HG03095 (cell line): ENCODE results near the gene AUTS2.

ENCODE experiments used
- ATAC-seq: cut with Tn5 transposase; IDR thresholded peaks from one replicate; pipeline ENCODE4 v1.9.1; 2021; ENCODE audit warnings: moderate library complexity; ENCODE audit not compliant: unreplicated experiment

Gene AUTS2

DNA sequence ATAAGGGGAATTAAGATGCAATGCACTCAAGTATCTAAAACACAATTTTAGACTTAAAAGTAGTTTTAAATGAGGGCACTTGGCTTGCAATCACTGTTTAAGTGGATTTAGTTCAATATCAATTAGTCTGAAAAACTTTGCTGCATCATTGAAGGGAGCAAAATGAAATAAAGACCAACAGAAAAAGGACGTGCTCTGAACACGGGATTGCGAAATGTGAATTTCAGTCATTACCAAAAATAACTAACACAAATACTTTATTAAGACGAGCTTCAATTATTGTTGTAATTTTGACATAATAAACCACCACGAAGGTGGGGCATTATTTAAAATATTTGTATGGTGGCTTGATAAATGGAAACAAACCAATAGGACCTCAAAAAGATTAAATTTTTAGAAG lies 1171.9 kb downstream of the AUTS2 start:
- ATAC-seq, result no peak

DNA sequence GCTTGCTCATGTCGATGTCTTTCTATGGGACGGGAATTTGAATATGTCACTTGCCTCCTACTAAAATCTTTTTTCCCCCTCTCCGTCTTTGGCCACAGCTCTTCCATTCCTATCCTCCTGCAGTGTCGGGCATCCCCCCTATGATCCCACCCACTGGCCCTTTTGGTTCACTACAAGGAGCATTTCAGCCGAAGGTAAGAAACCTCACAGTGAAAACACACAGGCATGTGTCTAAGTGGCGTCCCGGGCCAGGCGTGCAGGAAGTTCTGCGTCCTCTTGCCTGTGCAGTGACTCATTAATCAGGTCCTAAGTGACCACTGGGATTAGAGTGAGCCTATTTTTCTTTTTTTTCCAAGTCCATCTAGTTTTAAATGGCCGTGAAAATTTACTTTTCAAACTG lies 1173.2 kb downstream of the AUTS2 start:
- no peak for ATAC-seq

DNA sequence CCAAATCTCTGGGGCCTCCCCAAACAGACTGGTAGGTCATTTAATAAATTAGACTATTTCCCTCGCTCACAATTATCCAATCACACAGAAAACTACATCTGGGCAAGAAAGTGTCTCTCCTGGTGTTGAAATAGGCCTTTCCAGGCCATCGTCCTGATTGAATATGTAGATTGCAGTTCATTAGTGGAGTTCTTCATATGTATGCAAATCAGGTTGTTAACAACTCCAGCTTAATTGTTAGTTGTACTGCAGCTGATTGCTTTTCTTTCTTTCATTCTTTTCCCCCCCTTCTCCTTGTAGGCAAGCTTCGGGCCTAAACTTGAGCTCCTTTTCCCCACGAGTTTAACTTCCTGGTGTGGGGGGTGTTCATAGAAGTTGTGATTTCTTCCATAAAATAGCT lies 1174.6 kb downstream of the AUTS2 start:
- no peak for ATAC-seq

DNA sequence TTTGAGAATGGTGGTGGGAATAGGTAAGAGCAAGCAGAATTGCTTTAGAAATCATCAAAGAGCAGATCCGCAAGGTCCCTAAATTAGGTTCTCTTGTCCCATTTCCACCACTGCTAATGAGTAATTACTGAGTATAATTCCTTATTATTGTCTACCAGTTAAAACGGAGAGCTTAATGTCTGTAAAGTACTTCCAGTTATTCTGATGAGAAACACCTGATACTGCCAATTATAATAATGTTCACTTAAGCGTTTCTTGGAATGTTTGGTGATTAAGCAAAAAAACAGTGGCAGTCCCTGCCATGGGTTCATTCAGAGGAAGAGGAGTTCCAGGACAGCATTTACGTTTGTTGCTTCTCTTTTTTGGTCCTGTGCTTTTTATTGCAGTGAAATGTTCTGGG lies 1175.1 kb downstream of the AUTS2 start:
- no peak for ATAC-seq

DNA sequence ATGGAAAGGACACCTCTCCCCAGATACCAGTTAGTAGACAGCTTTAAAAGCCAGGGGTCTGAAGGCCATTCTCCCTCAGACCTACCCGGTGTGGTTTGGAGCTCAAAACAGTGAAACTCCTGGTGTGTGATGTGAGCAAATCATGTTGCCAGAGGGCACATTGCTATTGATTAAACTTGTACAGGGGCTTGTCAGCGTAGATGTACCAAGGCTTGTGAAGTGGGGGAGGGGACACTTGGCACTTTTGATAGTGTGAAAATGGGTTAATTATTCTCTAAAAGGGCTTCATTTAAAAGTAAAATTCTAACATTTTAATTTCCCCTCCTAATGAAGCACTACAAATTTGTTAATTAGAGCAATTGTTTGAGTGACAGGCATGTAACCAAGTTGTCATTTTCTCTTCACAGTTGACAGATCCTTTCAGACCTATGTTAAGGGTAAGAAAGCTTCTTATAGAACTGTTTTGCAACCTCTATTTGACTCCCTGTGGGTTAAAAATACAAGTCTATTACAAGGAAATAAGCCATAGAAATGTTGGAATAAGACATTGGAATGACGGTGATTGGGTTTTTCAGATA lies 1176.8 kb downstream of the AUTS2 start:
- no peak for ATAC-seq

DNA sequence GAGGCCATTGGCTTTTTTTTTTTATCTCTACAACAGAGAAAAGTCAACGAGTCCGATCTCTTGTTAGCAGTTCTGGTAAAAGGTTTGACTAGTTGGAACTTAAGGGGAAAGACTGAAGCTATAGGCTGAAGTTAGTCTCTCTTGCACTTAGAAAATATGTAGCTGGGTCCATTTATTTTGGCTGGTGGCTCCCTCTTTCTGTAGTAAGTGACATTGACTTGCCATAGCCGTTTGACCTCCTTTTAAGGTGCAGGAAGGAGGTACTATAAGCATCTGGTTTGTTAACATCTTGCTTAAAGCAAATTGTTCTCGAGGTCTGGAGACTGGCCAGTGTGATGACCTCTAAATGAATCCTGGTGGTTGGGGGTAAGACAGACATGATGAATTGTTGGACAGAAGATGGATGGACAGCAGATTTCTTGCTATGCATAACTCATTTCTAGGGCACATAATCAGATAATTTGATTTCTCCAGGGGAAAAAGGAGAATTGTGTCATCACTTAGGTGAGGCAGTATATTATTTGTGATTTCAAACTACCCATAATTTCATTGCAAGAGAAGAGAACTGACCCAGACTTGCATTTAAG lies 1177.4 kb downstream of the AUTS2 start:
- no peak for ATAC-seq

DNA sequence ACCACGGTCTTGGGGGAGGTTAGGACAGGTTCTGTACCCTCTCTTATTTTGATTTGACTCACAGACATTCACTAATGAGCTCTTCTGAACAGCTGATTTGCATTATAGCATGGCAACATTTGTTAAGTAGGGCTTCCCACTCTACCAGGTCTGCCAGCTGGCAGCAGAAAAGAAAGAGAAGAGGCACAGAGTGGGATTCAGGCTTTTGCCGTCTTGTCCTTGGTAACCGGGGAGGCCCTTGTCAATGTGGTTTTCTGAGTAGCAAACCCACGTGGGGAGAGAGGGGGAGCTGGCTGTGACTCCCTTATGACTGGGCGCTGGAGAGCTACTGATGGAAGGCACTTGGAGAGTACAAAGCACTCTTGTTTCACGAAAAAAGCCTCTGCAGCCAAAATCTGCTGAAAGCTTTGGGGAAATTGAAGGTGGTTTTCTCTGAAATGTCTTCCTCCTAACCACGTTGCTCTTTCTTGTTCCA lies 1178.4 kb downstream of the AUTS2 start:
- no peak for ATAC-seq

DNA sequence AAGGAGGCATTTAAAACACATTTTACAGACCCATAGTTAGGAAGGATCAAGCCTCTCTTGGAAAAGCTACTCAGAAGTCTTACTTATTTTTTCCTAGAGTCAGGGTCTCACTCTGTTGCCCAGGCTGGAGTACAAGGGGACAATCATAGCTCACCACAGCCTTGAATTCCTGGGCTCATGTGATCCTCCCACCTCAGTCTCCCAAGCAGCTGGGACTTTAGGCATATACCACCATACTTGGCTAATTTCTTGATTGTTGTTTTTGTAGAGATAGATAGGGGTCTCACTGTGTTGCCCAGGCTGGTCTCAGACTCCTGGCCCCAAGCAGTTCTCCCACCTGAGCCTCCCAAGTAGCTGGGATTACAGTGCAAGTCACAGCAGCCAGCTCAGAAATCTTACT lies 1179.0 kb downstream of the AUTS2 start:
- ATAC-seq, result no peak

DNA sequence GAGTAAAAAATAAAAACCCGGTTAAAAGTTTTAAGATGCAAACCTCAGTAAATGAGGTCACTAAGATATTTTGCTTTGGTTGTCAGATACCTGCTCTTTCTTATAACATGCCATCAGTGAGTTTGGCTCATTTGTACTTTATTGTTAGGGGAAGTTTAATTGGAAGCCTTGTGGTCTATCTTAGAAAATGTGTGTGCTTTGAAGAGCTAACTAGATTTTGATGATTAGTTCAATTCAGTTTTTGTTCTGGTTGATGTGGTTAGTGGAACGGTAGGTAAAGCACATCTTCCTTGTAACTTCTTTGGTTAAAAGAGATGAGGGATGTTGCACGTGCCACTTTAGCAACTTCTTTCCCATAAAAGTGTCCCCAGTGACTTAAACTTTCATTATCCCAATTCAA lies 1180.3 kb downstream of the AUTS2 start:
- ATAC-seq, result no peak

DNA sequence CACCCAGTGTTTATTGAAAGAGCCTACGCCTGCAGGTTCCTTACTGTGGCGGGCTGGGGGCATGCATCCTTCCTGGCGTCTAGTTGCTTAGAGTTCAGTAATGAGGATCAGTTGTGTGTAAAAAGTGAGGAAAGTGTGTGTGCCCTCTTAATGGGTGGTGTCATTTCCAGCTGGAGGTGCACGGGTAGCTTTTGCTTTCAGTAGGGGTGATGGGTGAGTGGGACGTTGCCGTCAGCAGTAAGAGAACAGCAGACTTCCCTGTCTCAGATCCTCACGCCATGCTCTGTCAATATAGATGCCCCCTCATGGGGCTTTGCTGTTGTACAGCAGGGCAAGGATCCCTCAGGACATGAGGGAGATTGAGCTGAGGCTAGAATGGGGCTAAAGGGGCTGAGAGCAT lies 1181.0 kb downstream of the AUTS2 start:
- ATAC-seq, result no peak

DNA sequence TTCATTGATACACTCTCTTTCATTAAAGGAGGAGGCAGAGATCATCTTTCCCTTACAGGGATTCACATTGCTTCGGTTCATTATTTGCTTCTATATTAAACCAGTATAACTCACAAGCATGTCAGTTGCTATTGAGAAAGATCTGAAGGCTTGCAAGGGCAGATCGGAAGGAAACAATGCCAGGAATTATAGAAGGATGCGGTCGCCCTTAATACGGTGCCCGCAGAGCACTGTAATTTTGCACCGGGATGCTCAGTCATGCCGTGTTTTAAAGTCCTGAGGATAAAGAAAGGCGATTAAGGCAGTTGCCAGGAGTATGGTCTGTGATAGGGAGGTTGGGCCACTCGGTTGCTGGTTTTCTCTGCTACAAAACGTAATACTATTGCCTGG lies 1183.6 kb downstream of the AUTS2 start:
- no peak for ATAC-seq

DNA sequence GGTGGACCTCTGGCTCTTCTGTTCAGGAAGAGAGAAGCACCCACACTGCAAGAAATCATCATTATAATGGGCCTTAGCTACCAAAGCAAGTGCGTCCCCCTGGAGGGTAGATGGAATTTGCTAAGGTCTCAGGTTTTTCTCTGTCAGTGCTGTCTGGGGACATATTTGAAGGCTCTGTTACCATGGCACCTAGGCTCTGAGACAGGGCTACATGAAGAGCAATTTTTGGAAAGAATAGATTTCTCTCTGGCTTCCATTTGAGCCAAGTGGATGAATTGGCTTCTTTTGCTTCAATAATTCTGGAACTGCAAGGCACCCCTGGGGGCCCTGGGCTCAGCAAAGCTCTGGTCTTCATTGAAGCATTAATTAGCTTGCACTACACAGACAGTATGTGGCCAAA lies 1184.5 kb downstream of the AUTS2 start:
- ATAC-seq, result no peak

DNA sequence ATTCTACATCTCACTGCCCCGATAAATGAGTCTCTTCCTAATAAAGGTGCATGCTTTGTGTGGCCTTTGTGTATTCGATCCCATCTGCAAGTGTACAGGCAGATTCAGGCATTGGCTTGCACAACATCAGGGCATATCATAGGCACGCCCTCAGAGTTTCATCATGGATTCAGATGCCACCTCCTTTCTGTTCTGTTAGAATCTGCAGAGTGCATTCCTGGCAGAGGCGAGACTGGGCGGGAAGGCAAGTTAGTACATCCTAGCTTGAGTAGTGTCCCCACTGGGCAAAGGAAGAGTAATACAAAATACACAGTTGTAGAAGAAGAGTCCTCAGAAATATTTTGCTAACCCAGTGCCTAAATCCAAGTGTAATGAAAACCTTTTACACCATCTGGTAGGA lies 1187.2 kb downstream of the AUTS2 start:
- ATAC-seq, result no peak

DNA sequence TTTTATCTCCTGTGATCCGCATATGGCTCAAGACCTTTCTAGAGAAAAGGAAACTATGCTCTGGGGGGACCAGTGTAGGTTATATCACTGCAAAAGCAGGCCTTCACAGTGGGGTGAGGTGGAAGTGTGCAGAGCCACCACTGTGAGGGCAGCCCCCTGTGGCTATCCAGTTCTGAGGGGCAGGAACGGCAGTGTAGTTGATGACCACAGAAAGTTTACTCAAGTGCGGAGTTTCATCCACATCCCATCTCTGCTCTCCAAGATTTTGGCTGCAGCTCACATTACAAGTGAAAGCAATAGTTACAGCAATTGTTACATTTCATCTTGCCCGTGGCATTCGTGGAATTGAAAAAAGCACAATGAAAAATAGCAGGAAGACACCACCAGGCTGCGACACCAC lies 1187.8 kb downstream of the AUTS2 start:
- ATAC-seq, result no peak

DNA sequence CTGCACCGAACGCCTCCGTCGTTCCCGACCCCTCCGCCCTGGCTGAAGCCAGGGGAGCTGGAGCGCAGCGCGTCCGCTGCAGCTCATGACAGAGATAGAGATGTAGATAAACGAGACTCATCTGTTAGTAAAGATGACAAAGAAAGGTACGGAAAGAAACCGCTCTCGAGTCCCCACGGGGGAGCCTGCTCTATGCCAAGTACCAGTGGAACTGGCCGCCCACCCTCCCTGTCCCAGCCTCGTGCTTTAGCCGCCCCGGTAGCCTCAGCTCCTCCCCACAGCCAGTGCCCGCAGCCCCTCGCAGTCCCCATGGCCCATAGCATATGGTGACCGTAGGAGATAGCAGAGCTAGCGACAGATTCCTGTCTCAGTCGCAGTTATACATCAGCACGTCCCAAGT lies 1189.0 kb downstream of the AUTS2 start:
- ATAC-seq, result no peak

DNA sequence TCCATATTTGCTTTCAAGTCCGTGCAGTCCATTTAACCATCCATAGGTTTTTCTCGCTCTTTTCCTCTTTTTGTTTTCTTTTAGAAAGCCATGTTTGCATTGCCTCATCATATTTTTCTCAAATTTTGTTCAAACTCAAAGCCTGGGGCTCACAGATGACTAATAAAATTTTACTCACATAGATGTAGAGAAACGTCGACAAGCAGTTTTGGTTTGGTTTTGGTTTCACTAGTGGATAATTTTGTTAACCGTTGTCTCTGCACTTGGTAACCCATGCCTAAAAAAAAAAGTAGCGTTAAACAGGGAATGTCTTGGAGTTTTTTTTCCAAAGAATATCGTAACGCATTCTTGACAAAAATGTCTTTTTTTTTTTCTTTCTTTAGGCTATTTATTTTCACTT lies 1189.5 kb downstream of the AUTS2 start:
- ATAC-seq, result no peak

DNA sequence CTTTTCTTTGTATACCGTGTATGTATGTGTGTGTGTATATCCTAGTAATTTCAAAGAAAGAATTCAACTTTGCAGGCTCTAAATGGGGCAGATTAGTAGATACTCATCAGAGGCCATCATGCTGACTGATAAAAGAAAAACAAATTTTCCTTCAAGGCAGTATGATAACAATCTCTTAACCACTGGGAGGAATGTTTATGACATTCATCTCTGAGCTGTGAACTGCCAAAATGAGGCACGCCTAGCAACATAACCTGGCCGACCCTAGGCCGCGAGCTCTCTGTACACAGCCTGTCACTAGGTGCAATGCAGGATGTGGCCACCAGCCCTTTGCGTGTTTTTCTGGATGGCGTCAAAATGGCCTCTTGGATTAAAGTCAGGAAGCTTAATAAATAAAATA lies 1190.0 kb downstream of the AUTS2 start:
- no peak for ATAC-seq

DNA sequence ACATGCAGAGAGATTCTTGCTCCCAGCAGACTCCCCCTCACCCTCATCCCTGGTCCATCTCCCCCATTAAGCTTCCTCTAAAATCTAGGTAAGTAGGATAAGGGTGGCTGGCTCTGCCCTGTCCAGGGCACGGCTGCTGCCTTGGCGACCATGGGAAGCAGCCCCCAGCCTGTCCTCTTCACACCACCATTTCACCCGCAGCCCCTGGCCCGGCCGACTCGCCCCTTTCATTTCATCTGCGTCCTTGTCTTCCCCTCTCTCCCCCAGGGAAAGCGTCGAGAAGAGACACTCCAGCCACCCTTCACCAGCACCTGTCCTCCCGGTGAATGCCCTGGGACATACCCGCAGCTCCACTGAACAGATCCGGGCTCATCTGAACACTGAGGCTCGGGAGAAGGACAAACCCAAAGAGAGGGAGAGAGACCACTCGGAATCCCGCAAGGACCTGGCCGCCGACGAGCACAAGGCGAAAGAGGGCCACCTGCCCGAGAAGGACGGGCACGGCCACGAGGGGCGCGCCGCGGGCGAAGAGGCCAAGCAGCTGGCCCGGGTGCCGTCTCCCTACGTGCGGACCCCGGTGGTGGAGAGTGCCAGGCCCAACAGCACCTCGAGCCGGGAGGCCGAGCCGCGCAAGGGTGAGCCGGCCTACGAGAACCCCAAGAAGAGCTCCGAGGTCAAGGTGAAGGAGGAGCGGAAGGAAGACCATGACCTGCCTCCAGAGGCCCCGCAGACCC lies 1191.4 kb downstream of the AUTS2 start:
- no peak for ATAC-seq

DNA sequence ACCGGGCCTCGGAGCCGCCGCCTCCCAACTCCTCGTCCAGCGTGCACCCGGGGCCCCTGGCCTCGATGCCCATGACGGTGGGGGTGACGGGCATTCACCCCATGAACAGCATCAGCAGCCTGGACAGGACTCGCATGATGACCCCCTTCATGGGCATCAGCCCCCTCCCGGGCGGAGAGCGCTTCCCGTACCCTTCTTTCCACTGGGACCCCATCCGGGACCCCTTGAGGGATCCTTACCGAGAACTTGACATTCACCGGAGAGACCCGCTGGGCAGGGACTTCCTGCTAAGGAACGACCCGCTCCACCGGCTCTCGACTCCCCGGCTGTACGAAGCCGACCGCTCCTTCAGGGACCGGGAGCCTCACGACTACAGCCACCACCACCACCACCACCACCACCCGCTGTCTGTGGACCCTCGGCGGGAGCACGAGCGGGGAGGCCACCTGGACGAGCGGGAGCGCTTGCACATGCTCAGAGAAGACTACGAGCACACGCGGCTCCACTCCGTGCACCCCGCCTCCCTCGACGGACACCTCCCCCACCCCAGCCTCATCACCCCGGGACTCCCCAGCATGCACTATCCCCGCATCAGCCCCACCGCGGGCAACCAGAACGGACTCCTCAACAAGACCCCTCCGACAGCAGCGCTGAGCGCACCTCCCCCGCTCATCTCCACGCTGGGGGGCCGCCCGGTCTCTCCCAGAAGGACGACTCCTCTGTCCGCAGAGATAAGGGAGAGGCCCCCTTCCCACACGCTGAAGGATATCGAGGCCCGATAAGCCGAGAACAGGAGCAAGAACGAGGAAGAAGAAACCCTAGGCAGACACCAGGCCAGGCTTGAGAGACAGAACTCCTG lies 1192.2 kb downstream of the AUTS2 start:
- no peak for ATAC-seq

DNA sequence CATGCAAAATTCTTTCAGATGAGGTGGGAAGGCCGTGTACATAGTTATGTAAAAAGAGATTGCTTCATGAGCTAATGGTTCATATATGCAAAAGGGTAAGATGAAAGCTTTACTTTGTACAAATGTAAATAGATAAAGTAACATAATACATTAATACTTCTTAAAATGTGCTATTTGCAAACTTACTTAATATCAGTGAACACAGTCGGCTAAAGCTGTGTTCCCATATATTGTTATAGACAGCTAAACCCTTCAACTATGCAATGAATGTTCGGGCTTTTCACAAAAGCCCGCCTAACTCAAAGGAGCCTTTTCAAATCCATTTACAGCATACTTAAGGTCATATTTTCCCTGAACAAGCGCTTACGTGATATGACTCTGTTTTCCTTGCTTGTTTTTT lies 1193.1 kb downstream of the AUTS2 start:
- ATAC-seq, result no peak

DNA sequence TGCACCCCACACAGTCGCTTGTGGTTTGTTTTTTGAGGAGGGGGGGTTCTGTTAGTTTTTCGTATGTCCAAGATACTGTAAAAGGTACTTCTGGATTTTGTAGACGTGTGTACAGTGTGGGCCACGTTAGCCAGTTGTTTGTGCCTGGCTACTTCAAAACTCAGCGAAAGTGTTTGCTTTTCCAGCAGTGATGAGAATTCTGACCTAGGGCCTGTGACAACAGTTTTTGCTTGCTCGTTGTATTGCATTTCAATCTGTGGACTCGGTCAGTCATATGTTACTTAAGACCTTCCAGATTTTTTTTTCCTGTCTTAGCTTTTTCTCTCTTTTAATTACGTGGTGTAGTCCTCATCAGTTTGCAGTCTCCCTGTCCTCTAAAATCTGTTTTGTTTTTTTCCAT lies 1194.8 kb downstream of the AUTS2 start:
- ATAC-seq, result no peak

DNA sequence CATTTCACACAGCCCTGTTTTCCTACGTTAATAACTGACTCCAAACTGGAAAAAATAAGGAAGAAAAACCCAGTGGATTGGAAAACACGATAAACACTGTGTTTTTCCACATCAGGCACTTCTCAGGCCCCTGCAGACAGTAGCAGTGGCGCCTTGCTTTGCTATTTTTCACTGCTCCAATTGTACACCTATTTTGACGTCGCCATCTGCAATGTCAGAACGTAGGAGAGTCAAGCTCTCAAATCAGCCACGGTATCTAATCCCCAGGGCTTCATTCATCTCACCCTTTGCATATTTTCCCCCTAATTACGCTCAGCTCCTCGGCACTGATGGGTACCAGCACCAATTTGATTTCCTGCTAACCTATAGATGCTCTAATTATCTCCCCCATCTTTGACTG lies 1195.5 kb downstream of the AUTS2 start:
- no peak for ATAC-seq
